Measurements from ENCODE around the gene AQP7. TPM values are rescaled to one million over a fixed set of nuclear protein-coding genes. Genes with fewer than 3 reads are reported as not detected.
A peak's percentile ranks its signal among the peaks of the same experiment; 100 is the strongest.

AQP7 gene
- total and polyA plus RNA-seq, 3 experiments from 2014 or later: not detected

- H3K27ac Mint-ChIP-seq: peak overlapping the region in 5 of 8 donors; percentile 27 to 95 (median 54)
- no peaks in the 10 kb centered on the region for H3K9me3 ChIP-seq (ENCODE audit: low read length)
- peak overlapping the region in 2 of 7 donors; percentile 9 to 44 for H3K4me3 Mint-ChIP-seq
- H3K4me3 ChIP-seq (ENCODE audit: low read length): no peak overlapping the region
- ChIA-PET CTCF (interaction anchor here (0.6 to 9.7 kb wide), 5 partner anchors 15 to 50 kb away, joined by 3 to 105 read pairs (median 4); partner anchors contain the start of gene AQP3), POLR2A (no interaction called here)
- peaks cover 43 to 57% (median 55%) of the 10 kb centered on the region in 3 donors for H3K4me1 Mint-ChIP-seq
- H3K9me3 Mint-ChIP-seq: no peaks in the 10 kb centered on the region
- no peaks in the 10 kb centered on the region for H3K27me3 Mint-ChIP-seq
- H3K36me3 ChIP-seq (ENCODE audit: insufficient read depth, low read length): no peaks in the 10 kb centered on the region
- no peaks in the 10 kb centered on the region for H3K27me3 ChIP-seq (ENCODE audit: insufficient read depth, low read length, poor library complexity, severe bottlenecking)
- peaks cover 41% of the 10 kb centered on the region for H3K4me1 ChIP-seq (ENCODE audit: insufficient read depth, low read length)
- no peak overlapping the region for H3K27ac ChIP-seq (ENCODE audit: low read depth, low read length)
- H3K36me3 Mint-ChIP-seq: no peaks in the 10 kb centered on the region
- no peak for DNase-seq
Observed at GRCh38 chr9:33418090-33418489, 15.7 kb upstream of the AQP7 start.

DNA sequence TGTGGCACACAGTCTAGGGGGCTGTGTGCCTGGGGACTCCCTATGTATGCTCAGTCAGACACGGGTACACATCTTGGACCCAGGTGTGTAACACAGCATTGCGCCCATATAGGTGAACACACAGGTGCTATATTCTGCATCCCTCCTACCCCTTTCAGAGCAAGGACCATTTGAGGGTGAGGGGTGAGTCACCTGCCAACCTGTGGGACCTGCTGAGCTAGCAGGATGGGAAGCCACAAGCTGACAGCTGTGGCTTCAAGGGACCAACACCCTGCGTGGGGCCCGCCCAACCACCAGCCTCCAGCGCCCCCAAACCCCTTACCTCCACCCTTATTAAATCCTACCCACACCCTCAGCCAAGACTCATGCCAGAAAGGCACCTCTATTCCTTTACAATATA is 14.6 kb upstream of the AQP7 start:
- POLR2A ChIA-PET: interaction anchor here (1.6 kb wide), 1 partner anchor 56 kb away, joined by 5 read pairs; the partner anchor contains the start of gene NOL6

GRCh38 chr9:33415501-33416038 is 13.2 kb upstream of the AQP7 start:
- peak; percentile 82 to 94 (median 89) for DNase-seq
- peak overlapping the region; percentile 26 for H3K4me3 ChIP-seq (ENCODE audit: low read length)
- H3K27ac Mint-ChIP-seq: peak overlapping the region; percentile 79 to 98 (median 95)
- ChIA-PET CTCF (interaction anchor here (0.8 to 9.7 kb wide), 22 partner anchors 11 to 208 kb away, joined by 3 to 105 read pairs (median 5); partner anchors contain the start of genes AQP3, AQP7, NFX1 and NOL6), POLR2A (interaction anchor here (0.6 to 1.9 kb wide), 7 partner anchors 11 to 58 kb away, joined by 3 to 13 read pairs (median 3); partner anchors contain the start of genes AQP3 and NOL6)
- H3K4me1 Mint-ChIP-seq: peaks cover 42 to 54% (median 53%) of the 10 kb centered on the region in 3 donors
- no peaks in the 10 kb centered on the region for H3K36me3 ChIP-seq (ENCODE audit: insufficient read depth, low read length)
- H3K9me3 ChIP-seq (ENCODE audit: low read length): no peaks in the 10 kb centered on the region
- H3K27me3 ChIP-seq (ENCODE audit: insufficient read depth, low read length, poor library complexity, severe bottlenecking): no peaks in the 10 kb centered on the region
- H3K4me1 ChIP-seq (ENCODE audit: insufficient read depth, low read length): peaks cover 41% of the 10 kb centered on the region
- no peak overlapping the region for H3K27ac ChIP-seq (ENCODE audit: low read depth, low read length)
- H3K27me3 Mint-ChIP-seq: no peaks in the 10 kb centered on the region
- no peaks in the 10 kb centered on the region for H3K9me3 Mint-ChIP-seq
- no peaks in the 10 kb centered on the region for H3K36me3 Mint-ChIP-seq
- peak overlapping the region; percentile 36 to 84 (median 66) for H3K4me3 Mint-ChIP-seq

More for the DNA sequence above, 14.6 kb upstream of the AQP7 start:
- no peaks in the 10 kb centered on the region for H3K27me3 Mint-ChIP-seq
- Histone ChIP-seq H3K9me3 (ENCODE audit: low read length) (no peaks in the 10 kb centered on the region), H3K27ac (ENCODE audit: low read depth, low read length) (no peak overlapping the region), H3K27me3 (ENCODE audit: insufficient read depth, low read length, poor library complexity, severe bottlenecking) (no peaks in the 10 kb centered on the region), H3K4me1 (ENCODE audit: insufficient read depth, low read length) (peaks cover 41% of the 10 kb centered on the region), H3K4me3 (ENCODE audit: low read length) (peak overlapping the region; percentile 26), H3K36me3 (ENCODE audit: insufficient read depth, low read length) (no peaks in the 10 kb centered on the region)
- DNase-seq: peak in 4 of 5 donors; percentile 9 to 64 (median 38)
- CTCF ChIA-PET: interaction anchor here (1.0 to 9.7 kb wide), 10 partner anchors 13 to 56 kb away, joined by 3 to 105 read pairs (median 21); partner anchors contain the start of genes AQP3, AQP7 and NOL6
- H3K4me3 Mint-ChIP-seq: peak overlapping the region; percentile 42 to 83 (median 70)
- H3K4me1 Mint-ChIP-seq: peaks cover 43 to 57% (median 55%) of the 10 kb centered on the region in 3 donors
- no peaks in the 10 kb centered on the region for H3K36me3 Mint-ChIP-seq
- peak overlapping the region; percentile 79 to 98 (median 96) for H3K27ac Mint-ChIP-seq
- no peaks in the 10 kb centered on the region for H3K9me3 Mint-ChIP-seq

- H3K4me3 Mint-ChIP-seq: peak overlapping the region; percentile 36 to 84 (median 66)
- H3K4me1 Mint-ChIP-seq: peaks cover 37 to 49% (median 48%) of the 10 kb centered on the region in 3 donors
- H3K27ac Mint-ChIP-seq: peak overlapping the region; percentile 79 to 98 (median 95)
- DNase-seq: no peak
- H3K9me3 Mint-ChIP-seq: no peaks in the 10 kb centered on the region
- H3K36me3 ChIP-seq (ENCODE audit: insufficient read depth, low read length): no peaks in the 10 kb centered on the region
- ChIA-PET POLR2A (interaction anchor here (0.8 to 1.9 kb wide), 6 partner anchors 10 to 59 kb away, joined by 3 to 13 read pairs (median 3); partner anchors contain the start of genes AQP3 and NOL6), CTCF (interaction anchor here (0.9 to 9.7 kb wide), 20 partner anchors 11 to 209 kb away, joined by 3 to 105 read pairs (median 6); partner anchors contain the start of genes AQP3, AQP7, NFX1 and NOL6)
- H3K4me1 ChIP-seq (ENCODE audit: insufficient read depth, low read length): peaks cover 41% of the 10 kb centered on the region
- no peaks in the 10 kb centered on the region for H3K9me3 ChIP-seq (ENCODE audit: low read length)
- no peak overlapping the region for H3K27ac ChIP-seq (ENCODE audit: low read depth, low read length)
- no peaks in the 10 kb centered on the region for H3K27me3 Mint-ChIP-seq
- H3K36me3 Mint-ChIP-seq: no peaks in the 10 kb centered on the region
- H3K4me3 ChIP-seq (ENCODE audit: low read length): no peak overlapping the region
- no peaks in the 10 kb centered on the region for H3K27me3 ChIP-seq (ENCODE audit: insufficient read depth, low read length, poor library complexity, severe bottlenecking)
Observed at GRCh38 chr9:33414889-33415500, 12.6 kb upstream of the AQP7 start.

DNA sequence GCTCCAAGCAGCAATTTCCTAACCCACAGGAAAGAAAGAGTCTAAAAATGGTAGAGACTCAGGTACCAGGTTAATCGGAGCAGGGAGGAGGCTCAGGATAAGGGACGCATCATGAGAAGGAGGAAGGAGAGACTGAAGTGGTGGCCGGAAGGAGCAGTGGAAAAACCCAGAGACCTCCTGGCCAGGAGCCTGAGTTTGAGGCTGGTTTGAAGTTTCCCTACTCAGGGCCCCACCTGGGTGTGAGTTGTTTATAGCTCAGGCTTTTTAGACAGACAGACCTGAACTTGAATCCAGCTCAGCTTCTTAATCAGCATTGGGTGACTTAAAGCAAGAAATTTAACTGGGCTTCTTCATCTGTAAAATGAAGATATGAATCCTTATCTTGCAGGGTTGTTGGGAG is 11.9 kb upstream of the AQP7 start:
- Mint-ChIP-seq H3K9me3 (no peaks in the 10 kb centered on the region), H3K27me3 (no peaks in the 10 kb centered on the region), H3K4me1 (peaks cover 37 to 45% (median 45%) of the 10 kb centered on the region in 3 donors), H3K4me3 (peak overlapping the region in 1 of 7 donors; percentile 34), H3K27ac (peak overlapping the region; percentile 15 to 93 (median 79)), H3K36me3 (no peaks in the 10 kb centered on the region)
- H3K27me3 ChIP-seq (ENCODE audit: insufficient read depth, low read length, poor library complexity, severe bottlenecking): no peaks in the 10 kb centered on the region
- ChIA-PET POLR2A (interaction anchor here (1.9 kb wide), 1 partner anchor 33 kb away, joined by 13 read pairs; the partner anchor contains the start of gene AQP3), CTCF (interaction anchor here (1.5 to 9.7 kb wide), 9 partner anchors 10 to 210 kb away, joined by 3 to 105 read pairs (median 25); partner anchors contain the start of genes AQP3, AQP7 and NOL6)
- no peak for DNase-seq
- no peaks in the 10 kb centered on the region for H3K36me3 ChIP-seq (ENCODE audit: insufficient read depth, low read length)
- H3K9me3 ChIP-seq (ENCODE audit: low read length): no peaks in the 10 kb centered on the region
- H3K27ac ChIP-seq (ENCODE audit: low read depth, low read length): no peak overlapping the region
- H3K4me1 ChIP-seq (ENCODE audit: insufficient read depth, low read length): peaks cover 41% of the 10 kb centered on the region
- no peak overlapping the region for H3K4me3 ChIP-seq (ENCODE audit: low read length)

GRCh38 chr9:33408087-33408486 is 5.7 kb upstream of the AQP7 start:
- no peaks in the 10 kb centered on the region for H3K27me3 ChIP-seq (ENCODE audit: insufficient read depth, low read length, poor library complexity, severe bottlenecking)
- Mint-ChIP-seq H3K4me3 (no peak overlapping the region), H3K36me3 (no peaks in the 10 kb centered on the region), H3K27ac (peak overlapping the region in 2 of 8 donors; percentile 36 to 61), H3K4me1 (no peaks in the 10 kb centered on the region), H3K9me3 (no peaks in the 10 kb centered on the region), H3K27me3 (peaks cover 0 to 4% of the 10 kb centered on the region in 2 donors)
- no peaks in the 10 kb centered on the region for H3K4me1 ChIP-seq (ENCODE audit: insufficient read depth, low read length)
- H3K9me3 ChIP-seq (ENCODE audit: low read length): no peaks in the 10 kb centered on the region
- ChIA-PET CTCF (interaction anchor here (0.7 to 2.4 kb wide), 2 partner anchors 45 to 59 kb away, joined by 3 to 15 read pairs; no protein-coding TSS in a partner anchor), POLR2A (no interaction called here)
- no peaks in the 10 kb centered on the region for H3K36me3 ChIP-seq (ENCODE audit: insufficient read depth, low read length)
- H3K4me3 ChIP-seq (ENCODE audit: low read length): no peak overlapping the region
- H3K27ac ChIP-seq (ENCODE audit: low read depth, low read length): no peak overlapping the region
- no peak for DNase-seq

DNA sequence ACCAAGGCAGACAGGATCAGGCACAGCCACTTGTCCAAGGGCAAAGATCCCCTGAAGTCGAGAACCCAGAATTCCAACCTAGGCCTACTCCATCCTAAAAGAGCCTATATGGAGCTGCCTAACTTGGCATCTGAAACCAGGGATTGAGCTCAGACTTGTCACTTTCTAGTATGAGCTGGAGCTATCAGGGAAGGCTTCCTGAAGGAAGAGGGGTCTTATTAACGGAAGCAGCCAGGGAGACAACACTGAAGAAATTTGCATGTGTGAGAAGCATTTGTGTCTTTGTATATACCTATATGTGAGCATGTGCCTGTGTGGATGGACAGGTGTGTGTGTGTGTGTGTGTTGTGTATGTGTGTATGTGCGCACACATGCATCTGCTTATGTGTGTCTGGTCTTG is 4.7 kb upstream of the AQP7 start:
- no peaks in the 10 kb centered on the region for H3K4me1 ChIP-seq (ENCODE audit: insufficient read depth, low read length)
- H3K27me3 Mint-ChIP-seq: peaks cover 0 to 4% of the 10 kb centered on the region in 2 donors
- no peak overlapping the region for H3K4me3 ChIP-seq (ENCODE audit: low read length)
- no peak overlapping the region for H3K4me3 Mint-ChIP-seq
- H3K27ac ChIP-seq (ENCODE audit: low read depth, low read length): no peak overlapping the region
- POLR2A ChIA-PET: no interaction called here
- no peaks in the 10 kb centered on the region for H3K4me1 Mint-ChIP-seq
- no peak overlapping the region for H3K27ac Mint-ChIP-seq
- H3K9me3 Mint-ChIP-seq: no peaks in the 10 kb centered on the region
- H3K36me3 ChIP-seq (ENCODE audit: insufficient read depth, low read length): no peaks in the 10 kb centered on the region
- no peaks in the 10 kb centered on the region for H3K27me3 ChIP-seq (ENCODE audit: insufficient read depth, low read length, poor library complexity, severe bottlenecking)
- H3K36me3 Mint-ChIP-seq: no peaks in the 10 kb centered on the region
- no peak for DNase-seq
- no peaks in the 10 kb centered on the region for H3K9me3 ChIP-seq (ENCODE audit: low read length)
- CTCF ChIA-PET: interaction anchor here (0.8 to 2.4 kb wide), 2 partner anchors 60 to 66 kb away, joined by 3 to 15 read pairs; no protein-coding TSS in a partner anchor

Data from CD8-positive, alpha-beta memory T cell (primary cell).